A673 (cell line): ENCODE data around the gene LAX1.

Experiments
- EZH2 ChIP-seq: fragments of 200-600 bp; sonication (generic); IDR thresholded peaks from 2 replicates; pipeline ENCODE4 v1.6.1; 2017; ENCODE audit warnings: borderline replicate concordance, low read depth, mild to moderate bottlenecking, mixed read lengths, antibody characterized with exemption, low read length; ENCODE audit not compliant: poor library complexity, severe bottlenecking
- TF ChIP-seq, protein P1 (sequence below): fragments of 300-800, 200-600 bp; sonication (generic); conservative IDR thresholded peaks from 2 replicates; pipeline ENCODE4 v1.5.1; 2017; ENCODE audit warnings: low read depth, mild to moderate bottlenecking, antibody characterized with exemption, low read length, moderate library complexity, mixed read lengths

GRCh38 chr1:203763505-203763904 is 1.5 kb upstream of the LAX1 start:
- no peak for TF ChIP-seq EZH2
- TF ChIP-seq, protein P1, sequence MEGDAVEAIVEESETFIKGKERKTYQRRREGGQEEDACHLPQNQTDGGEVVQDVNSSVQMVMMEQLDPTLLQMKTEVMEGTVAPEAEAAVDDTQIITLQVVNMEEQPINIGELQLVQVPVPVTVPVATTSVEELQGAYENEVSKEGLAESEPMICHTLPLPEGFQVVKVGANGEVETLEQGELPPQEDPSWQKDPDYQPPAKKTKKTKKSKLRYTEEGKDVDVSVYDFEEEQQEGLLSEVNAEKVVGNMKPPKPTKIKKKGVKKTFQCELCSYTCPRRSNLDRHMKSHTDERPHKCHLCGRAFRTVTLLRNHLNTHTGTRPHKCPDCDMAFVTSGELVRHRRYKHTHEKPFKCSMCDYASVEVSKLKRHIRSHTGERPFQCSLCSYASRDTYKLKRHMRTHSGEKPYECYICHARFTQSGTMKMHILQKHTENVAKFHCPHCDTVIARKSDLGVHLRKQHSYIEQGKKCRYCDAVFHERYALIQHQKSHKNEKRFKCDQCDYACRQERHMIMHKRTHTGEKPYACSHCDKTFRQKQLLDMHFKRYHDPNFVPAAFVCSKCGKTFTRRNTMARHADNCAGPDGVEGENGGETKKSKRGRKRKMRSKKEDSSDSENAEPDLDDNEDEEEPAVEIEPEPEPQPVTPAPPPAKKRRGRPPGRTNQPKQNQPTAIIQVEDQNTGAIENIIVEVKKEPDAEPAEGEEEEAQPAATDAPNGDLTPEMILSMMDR = no peak
